Measurements from ENCODE around the gene ICA1L. TPM values are rescaled to one million over a fixed set of nuclear protein-coding genes. Genes with fewer than 3 reads are reported as not detected.
"Not testable (repeated sequence)": the region's sequence is repeated elsewhere in the genome, so short reads cannot be mapped to it uniquely, and the experiment has no call there.

Gene ICA1L
- total RNA-seq, result 8.9 TPM

DNA sequence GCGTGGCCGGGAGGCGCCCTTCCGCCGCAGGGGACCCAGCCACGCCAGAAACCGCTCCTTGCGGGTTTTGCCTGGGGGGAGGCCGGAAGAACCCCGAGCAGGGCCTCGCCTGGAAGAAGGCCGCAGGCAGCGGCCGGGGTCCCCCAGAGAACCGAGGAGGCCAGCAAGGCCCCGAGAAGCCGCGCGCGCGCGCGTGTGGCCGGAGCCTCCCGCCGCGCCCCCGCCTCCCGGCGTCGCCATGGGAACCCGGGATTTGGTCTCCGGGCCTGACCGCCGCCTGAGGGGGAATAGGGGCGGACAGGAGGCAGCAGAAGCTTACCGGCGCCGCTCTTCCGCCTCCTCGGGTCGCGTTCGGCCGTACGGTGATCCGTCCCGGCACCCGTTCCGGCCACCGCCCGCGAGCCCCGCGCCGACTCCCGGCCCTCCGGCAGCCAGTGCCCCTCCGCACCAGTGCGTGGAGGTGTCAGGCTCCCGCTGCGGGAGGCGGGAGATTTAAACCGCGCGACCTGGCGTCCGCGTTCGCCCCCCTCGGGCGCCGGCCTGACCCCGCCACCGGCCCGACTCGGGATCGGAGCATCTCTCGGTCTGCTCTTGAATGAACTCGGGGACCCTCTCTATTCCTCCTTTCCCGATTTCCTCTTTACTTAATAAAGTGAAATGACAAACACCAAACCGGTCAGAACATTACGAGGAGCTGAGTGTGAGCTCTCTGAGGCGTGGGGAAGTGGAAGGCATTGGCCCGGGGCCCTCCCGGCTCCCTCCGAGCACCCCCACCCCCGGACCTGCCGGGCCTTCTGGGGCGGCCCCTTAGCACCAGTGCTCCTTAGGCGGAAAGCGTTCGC, at the start of gene ICA1L:
Gene ICA1L, minus strand, starts transcription at position 467 of the 842 bp plus-strand sequence. CDS start 42,757 bp downstream, outside the sequence.
- DNase-seq (ENCODE audit: low spot score), result peak; percentile 55

DNA sequence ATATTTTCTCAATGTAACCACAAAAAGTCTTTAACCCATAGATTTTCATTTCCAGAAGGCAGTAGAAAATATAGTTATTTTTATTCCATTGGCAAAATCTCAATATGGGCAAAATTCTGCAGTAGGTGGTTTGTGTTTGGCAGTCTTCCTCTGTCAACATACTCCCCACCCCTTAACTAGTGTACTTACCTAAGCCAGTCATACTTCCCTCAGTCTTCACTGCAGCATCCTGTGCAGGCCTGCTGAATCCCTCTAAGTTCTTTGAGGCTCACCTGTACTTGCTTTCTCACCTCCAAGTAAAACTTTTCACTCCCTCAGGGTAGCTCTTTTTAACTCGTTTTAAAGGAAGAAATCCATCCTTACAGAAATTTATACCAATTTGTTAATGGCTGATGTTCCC, 47.3 kb upstream of the ICA1L start:
- no peak for DNase-seq (ENCODE audit: low spot score)

DNA sequence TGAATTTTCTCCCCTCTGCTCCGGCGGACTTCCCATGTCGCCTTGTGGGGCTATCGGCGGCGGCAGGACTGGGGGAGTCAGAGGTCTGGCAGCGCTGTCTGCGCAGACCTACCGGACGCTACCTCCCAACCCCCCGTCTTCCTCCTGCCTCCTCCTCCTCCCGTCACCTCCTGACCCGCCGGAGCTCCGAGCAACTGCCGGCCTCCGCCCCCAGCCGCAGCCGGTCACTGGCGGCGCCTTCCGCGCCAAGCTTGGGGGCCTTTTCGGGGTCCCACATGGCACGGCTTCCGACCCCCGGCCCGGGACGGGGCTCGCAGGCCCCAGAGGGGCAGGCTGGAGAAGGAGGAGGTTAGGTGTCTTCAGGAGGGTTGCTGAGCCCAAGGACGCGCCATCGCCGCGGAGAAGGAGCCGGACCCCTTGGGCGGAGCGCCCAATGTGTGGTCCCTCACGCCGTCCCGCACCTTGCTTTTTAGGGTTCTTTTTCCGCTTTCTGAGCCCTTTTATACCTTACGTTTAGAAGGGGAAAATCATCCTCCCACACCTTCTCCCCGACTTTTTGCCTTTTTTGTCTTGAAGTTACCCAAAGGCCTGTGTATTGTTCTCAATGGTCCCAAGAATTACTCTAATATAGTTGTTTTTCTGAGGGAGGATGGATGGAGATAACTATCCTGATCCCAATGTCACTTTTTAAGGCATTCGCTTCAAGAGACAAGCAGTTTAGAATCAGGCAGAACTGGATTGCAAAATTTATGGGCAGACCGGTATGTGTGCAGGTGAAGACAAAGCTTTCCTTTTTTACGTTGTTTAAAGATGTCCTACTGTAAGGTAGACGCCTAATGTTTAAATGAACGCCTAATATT, 41.0 kb upstream of the ICA1L start:
- DNase-seq (ENCODE audit: low spot score), result not testable (repeated sequence)

DNA sequence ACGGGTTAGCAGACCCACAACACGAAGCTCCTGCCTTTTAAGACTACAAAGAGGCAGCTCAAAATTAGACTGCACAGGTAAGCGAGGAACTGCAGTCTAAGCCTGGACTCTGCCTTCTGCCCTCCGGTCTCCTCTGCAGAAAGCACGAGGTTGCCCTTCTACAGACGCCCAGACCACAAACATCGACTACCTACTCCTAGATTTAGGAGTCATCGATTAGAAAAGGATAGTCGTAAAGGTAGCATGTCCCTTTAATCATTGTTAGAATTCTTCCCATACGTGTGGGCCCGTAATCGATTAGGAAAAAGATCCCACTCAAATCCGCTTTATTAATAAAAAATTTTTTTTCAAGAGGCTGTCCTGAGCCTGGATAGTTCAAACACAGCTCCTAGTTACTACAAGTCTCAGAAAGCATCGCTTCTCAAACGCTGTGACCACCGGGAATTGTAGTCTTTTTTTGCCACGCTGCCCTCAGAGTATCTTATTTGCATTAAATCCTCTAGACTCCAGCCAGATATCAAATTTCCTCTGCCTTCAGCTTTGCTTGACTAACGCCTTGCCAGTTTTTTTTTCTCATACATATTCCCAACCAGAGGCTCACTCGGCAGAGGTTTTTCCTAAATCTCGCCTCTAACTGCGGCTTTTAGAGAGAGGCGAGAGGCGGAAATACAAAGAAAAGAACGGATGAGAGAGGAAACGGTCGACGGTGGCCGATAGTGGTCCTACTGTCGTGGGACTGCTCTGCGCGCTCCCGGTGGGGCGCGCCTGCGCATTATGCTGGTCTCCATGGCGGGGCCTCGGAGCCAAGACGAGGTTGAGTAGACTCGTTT, 40.2 kb upstream of the ICA1L start, which contains the start of the genes CARF and WDR12:
Gene CARF, plus strand, starts transcription at position 764 of the 830 bp plus-strand sequence. CDS start 29,628 bp downstream, outside the sequence.
Gene WDR12, minus strand, starts transcription at position 162 of the 830 bp plus-strand sequence. CDS start 197 bp downstream, outside the sequence.
- DNase-seq (ENCODE audit: low spot score), result peak; percentile 96

DNA sequence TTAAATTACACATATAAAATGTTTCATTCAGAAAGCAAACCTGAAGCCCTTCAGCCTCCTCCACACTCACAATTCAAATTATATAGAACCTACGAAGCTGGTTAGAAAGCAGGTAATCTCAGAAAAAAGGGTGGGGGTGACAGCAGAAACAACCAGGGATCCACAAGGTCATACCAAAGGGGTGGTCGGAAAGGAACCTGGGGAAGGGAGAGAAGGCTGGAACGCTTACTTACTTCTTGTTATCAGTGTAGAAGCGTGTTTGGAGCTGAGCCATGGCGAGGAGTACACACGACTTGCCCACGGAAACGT, 39.6 kb upstream of the ICA1L start:
- no peak for DNase-seq (ENCODE audit: low spot score)

DNA sequence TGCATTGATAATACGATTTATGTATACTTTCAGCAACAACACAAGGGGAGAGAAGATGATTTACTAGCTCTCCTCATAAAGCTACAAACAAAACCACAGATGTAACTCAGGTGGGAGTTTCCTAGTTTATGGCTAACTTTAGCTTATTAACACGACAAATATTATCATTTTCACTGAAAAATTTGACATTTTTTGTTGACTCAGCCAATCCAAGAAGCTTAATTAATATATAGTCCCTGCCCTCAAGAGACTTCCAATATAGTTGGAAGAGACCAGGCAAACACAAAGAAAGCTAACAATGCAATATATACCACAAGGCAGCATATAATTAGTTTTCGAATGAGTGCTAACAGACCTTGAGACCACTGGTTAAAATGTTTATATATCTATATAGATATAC, 39.1 kb upstream of the ICA1L start:
- no peak for DNase-seq (ENCODE audit: low spot score)

DNA sequence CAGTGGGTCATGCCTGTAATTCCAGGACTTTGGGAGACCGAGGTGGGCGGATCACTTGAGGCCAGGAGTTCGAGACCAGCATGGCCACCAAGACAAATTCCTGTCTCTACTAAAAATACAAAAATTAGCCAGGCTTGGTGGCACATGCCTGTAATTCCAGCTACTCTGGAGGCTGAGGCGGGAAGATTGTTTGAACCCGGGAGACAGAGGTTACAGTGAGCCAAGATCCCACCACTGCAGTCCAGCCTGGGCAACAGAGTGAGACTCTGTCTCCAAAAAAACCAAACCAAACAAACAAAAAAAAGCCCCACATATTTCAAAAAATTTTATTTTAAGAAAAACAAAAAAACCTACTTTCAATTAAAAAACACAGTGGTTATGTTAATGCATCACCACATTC, 38.7 kb upstream of the ICA1L start:
- DNase-seq (ENCODE audit: low spot score), result not testable (repeated sequence)

DNA sequence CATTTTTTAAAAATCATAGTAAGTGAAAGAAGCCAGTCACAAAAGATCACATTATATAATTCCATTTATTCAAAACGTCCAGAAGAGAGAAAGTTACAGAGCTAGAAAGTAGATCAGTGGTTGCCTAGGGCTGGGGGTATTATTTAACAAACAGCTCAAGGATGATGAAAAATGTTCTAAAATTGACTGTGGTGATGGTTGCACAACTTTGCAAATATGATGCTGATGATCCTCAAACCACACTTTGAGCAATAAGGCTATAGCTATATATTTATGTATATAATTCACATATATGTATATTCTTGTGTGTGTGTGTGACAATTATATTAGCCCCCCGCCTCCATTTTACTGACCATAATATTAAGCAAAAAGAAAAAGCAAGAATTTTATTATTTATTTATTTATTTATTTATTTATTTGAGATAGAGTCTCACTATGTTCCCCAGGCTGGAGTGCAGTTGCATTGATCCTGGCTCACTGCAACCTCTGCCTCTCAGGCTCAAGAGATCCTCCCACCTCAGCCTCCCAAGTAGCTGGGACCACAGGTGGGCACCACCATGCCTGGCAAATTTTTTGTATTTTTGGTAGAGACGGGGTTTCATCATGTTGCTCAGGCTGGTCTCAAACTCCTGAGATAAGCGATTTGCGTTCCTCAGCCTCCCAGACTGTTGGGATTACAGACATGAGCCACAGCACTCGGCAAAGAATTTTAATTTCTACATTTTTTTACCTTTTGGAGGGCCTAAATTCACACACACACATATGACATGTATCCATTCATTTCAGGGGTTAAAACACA, 38.0 kb upstream of the ICA1L start:
- no peak for DNase-seq (ENCODE audit: low spot score)

DNA sequence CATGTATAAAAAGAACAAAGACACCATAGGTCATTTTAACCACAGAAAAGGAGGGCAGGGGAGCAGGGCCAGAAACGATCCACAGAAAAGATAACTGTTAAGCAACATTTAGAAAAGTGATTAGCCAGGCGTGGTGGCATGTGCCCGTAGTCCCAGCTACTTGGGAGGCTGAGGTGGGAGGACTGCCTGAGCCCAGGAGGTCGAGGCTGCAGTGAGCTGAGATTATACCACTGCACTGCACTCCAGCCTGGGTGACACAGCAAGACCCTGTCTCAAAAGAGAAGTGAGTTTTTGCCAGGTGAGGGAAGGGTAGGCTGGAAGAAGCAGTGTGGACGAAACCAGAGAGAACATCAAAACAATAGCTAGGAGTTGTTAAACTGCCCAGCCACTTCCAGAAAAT, 36.6 kb upstream of the ICA1L start:
- DNase-seq (ENCODE audit: low spot score), result no peak

DNA sequence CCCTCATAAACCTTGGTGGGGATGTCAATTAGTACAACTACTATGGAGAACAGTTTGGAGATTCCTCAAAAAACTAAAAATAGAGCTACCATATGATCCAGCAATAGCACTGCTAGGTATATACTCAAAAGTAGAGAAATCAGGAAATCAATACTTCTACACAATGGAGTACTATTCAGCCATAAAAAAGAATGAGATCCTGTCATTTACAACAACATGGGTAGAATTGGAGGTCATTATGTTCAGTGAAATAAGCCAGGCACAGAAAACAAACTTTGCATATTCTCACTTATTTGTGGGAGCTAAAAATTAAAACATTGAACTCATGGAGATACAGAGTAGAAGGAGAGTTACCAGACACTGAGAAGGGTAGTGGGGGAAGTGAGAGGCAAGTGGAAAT, 33.9 kb upstream of the ICA1L start:
- DNase-seq (ENCODE audit: low spot score), result not testable (repeated sequence)

DNA sequence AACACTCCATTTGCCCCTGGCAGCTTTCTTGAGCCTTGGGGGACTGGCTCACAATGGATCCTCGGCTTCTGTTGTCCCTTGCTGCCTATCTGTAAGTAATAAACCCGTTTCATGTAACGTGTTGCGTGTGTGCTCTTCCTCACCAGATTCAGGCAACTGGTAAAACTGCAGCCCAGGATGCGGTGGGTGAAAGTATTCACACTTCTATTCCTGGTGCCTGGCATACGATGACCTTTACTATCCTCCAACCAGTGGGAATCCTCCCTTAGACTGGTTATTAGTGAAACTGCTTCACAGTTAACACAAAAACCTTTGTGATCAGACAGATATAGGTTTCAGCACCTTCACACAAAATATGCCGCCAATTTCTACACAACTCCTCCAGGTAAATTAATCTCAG, 13.6 kb upstream of the ICA1L start:
- DNase-seq (ENCODE audit: low spot score), result no peak

DNA sequence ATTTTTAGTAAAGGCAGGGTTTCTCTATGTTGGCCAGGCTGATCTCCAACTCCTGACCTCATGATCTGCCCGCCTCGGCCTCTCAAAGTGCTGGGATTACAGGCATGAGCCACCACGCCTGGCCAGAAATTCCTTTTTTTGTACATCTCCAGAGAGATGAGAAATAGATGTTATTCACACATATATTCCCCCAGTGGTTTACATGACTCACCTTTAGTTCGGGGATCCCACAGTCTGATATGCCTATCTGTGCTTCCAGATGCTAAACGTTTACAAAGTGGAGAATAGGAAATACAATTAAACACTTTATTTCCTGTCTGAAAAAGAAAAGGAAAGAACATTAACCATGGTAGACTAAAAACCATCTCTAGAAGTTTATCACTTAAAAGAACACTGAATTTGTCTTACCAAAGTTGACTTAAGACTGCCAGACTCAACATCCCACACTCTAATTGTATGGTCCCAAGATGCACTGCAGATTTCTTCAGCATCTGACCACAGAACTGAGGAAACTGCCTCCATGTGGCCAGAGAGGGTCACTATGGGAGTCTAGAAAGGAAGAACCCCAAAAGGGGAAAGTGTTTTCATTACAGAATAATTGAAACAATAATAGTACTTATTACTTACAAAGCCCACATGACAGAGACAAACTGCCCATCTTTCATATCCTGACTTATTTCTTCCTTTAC, 12.6 kb upstream of the ICA1L start:
- DNase-seq (ENCODE audit: low spot score), result no peak

DNA sequence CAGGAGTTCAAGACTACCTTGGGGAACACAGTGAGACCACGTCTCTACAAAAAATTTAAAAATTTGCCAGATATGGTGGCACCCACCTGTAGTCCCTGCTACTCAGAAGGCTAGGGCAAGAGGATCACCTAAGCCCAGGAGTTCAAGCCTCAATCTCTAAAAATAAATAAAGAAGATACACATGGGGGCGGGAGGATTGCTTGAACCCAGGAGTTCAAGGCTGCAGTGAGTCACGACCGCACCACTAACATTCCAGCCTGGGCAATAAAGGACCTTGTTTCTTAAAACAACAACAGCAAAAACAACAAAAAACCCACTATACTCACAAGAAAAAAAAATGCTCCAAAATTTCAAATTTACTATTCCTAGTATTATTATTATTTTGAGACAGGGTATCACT, 10.0 kb upstream of the ICA1L start:
- no peak for DNase-seq (ENCODE audit: low spot score)

DNA sequence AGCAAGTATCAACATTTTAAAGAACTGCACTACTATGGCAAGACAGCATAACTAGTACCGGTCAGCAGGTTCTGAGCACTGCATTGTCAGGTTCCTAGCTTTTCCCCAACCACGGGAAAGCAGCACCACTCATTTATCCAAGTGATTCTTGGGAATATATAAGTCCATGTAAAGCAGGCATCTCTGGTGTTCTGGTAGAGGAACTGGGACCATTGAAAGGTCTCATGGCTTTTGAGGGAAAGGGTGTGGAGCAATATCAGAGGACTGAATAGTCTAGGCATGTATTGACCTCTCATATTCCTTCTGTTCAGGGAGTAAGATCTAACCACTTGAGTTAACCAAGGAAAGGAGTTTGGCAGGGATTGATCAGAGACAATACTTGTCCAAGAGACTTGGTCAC, 6.1 kb upstream of the ICA1L start:
- DNase-seq (ENCODE audit: low spot score), result no peak

DNA sequence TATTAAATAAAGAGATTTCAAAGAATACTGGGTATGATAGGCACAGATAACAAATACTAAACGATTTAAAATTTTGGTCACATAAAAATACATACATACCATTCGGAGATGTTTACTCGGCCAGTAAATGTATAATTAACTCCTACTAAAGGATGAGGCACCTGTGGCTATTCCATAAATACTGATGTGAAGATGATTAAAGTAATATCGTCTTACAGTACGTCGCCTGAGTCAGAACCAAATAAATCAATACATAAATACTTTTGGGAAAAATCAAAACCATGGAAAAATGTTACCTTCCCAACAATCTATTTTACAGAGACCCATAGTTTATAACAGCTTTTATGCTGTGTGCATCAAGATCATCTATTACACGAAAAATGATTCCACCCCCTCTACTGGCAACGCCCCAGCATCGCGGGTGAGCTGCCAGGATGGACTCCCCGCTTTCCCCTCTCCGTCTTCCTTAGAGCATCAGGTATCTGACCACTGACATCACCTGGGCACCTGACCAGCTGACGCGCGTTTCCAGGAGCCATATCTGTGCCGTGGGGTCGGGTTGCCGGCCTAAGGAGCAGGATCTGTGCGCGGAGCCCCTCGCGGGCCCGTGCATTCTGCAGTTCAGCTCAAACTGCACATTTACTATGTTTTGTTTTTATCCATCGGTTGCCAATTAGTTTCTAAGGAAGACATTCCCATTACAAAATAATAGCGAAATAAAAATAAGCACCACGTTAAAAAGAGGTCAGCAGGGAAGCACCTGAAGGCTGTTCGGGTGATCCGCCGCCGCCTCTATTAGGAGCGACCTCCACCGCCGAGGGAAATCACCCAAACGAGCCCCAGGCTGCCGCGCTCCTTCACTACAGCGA, 901 bp downstream of the ICA1L start:
- DNase-seq (ENCODE audit: low spot score), result peak; percentile 54

DNA sequence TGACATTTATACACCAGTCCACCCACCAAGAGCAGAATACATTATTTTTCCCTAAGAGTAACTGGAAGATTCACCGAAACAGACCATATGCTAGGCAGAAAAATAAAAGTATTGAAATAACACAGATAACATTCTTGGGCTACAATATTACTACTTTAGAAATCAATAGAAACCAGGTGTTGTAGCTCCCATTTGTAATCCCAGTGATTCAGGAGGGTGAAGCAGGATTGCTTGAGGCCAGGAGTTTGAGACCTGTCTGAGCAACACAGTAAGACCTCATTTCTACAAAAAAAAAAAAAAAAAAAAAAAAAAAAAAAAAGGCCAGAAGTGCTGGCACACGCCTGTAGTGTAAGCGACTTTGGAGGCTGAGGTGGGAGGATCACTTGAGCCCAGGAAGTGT, 9.6 kb downstream of the ICA1L start:
- no peak for DNase-seq (ENCODE audit: low spot score)

DNA sequence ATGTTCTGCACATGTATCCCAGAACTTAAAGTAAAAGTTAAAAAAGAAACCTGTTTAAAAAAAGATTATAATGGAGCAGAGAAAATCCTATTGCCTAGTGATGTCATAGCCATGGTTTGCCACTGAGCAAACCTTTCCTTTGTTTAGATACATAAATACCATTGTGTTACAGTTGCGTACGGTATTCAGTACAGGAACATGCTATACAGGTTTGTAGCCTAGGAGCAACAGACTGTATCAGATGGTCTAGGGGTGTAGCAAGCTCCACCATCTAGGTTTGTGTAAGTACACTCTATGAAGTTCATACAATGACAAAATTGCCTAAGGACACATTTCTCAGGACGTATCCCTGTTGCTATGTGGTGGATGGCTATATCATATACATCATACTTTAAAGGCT, 13.0 kb downstream of the ICA1L start:
- no peak for DNase-seq (ENCODE audit: low spot score)

DNA sequence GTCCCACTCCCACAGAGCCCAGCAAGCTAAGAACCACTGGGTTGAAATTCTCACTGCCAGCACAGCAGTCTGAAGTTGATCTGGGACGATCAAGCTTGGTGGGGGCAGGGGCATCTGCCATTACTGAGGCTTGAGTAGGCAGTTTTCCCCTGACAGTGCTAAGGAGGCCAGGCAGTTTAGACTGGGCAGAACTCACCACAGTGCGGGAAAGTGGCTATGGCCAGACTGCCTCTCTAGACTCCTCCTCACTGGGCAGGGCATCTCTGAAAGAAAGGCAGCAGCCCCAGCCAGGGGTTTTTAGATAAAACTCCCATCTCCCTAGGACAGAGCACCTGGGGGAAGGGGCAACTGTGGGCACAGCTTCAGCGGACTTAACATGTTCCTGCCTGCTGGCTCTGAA, 22.2 kb downstream of the ICA1L start:
- DNase-seq (ENCODE audit: low spot score), result not testable (repeated sequence)

DNA sequence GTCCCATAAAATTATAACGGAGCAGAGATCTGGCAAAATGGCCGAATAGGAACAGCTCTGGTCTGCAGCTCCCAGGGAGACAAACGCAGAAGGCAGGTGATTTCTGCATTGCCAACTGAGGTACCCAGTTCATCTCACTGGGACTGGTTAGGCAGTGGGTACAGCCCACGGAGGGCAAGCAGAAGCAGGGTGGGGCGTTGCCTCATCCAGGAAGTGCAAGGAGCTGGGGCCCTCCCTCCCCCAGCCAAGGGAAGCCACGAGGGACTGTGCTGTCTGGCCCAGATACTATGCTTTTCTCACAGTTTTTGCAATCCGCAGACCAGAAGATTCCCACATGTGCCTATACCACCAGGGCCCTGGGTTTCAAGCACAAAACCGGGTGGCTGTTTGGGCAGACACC, 22.8 kb downstream of the ICA1L start:
- no peak for DNase-seq (ENCODE audit: low spot score)

Data from mucosa of gallbladder (tissue), 1 donor.